ENCODE results near the gene CIAO2A.

- TF ChIP-seq POLR2A (IDR thresholded peaks at IDR 0.05) (no peak), CTCF (IDR thresholded peaks at IDR 0.05 in 4 of 5, conservative IDR thresholded peaks at IDR 0.05 in 1 of 5) (no peak)
Observed at GRCh38 chr15:64131547-64131946, 37.9 kb upstream of the CIAO2A start.
